Psoas muscle (tissue), 8 donors: ENCODE data around the gene FTCDNL1. TPM values are rescaled to one million over a fixed set of nuclear protein-coding genes. Genes with fewer than 3 reads are reported as not detected.

Experiments
- ATAC-seq, 4 donors: fragments of 200-7000 bp; cut with Tn5 transposase; one replicate each; pipeline ENCODE4 v1.9.1; 2020; ENCODE audit warnings: moderate library complexity in 3 of 4, mild to moderate bottlenecking in 2 of 4
- DNase-seq, 2 donors: peaks; one replicate each; pipeline ENCODE4 v3.0.0-alpha.2; 2020
- H3K27ac ChIP-seq: fragments of 200-600 bp; one replicate; pipeline ENCODE4 v1.8.0; 2022
- H3K27me3 ChIP-seq, 3 donors: fragments of 200-600 bp in 1 of 3; one replicate each; pipeline versions ENCODE4 v1.6.1 to v1.8.0; 2013 to 2022; ENCODE audit warnings: low read length in 2 of 3, mild to moderate bottlenecking in 2 of 3, moderate library complexity in 1 of 3; ENCODE audit not compliant: insufficient read depth in 3 of 3
- H3K36me3 ChIP-seq, 2 donors: fragments of 200-600 bp in 1 of 2; one replicate each; pipeline versions ENCODE4 v1.6.1 to v1.8.0; 2013 to 2022; ENCODE audit warnings: low read depth in 1 of 2, mild to moderate bottlenecking in 1 of 2, moderate library complexity in 1 of 2; ENCODE audit not compliant: insufficient read depth in 1 of 2
- H3K4me1 ChIP-seq: fragments of 200-600 bp; one replicate; pipeline ENCODE4 v1.8.0; 2022
- H3K4me3 ChIP-seq: fragments of 200-600 bp; one replicate; pipeline ENCODE4 v1.8.0; 2022; ENCODE audit warnings: mild to moderate bottlenecking
- H3K9me3 ChIP-seq: fragments of 200-600 bp; one replicate; pipeline ENCODE4 v1.8.0; 2022
- CTCF ChIP-seq: fragments of 200-600 bp; IDR thresholded peaks from one replicate; pipeline ENCODE4 v1.8.0; 2022; ENCODE audit warnings: antibody characterized with exemption
- WGBS, 3 donors: extraction: QIAGEN DNeasy Blood & Tissue Kit; methylation state at CpG; one replicate each; pipeline versions ENCODE4 v1.1.6 to v1.1.7; 2013; 5-methylcytosine and 5-hydroxymethylcytosine counted together
- intact Hi-C, 2 donors: fragments of 100-400 bp; cut with DNase I; formaldehyde crosslinking; loops; one replicate each; pipeline versions ENCODE4 v1.11.0 to v1.14.2; 2022
- polyA plus RNA-seq, 3 donors: library from polyadenylated mRNA; stranded (reverse); fragments of 200-250 nt; gene quantifications; one replicate each; pipeline ENCODE4 v1.2.3, GENCODE V29; 2013
- total RNA-seq, 4 donors: library from RNA; stranded (reverse); fragmentation: NEBNext Ultra II Directional in 2 of 4; extraction: Animal tissue kit (Norgen Biotek cat#: 25700) in 2 of 4; gene quantifications; one replicate each; pipeline versions ENCODE4 v1.2.1 to v1.2.4, GENCODE V29; 2021 to 2023
- donor health status: healthy with polysubstance abuse.
- donor health status: DM: no; HTN: no; CAD: no; lungs with moderate emphysema.
- donor health status: Bipolar disorder and iron deficiency.
- donor health status: healthy.
- donor health status: DM: yes; HTN: yes; CAD: no.
- donor health status: DM: no; HTN: no; CAD: no.
- donor health status: DM: no; HTN: no; CAD: no.
- donor health status: DM: yes; HTN: yes; CAD: no.

The FTCDNL1 gene
- total and polyA plus RNA-seq, 7 donors, result 4.9 to 25.7 (median 9.0) TPM

GRCh38 chr2:199869227-199869541, 18.2 kb upstream of the FTCDNL1 start:
- ATAC-seq, result no peak
- WGBS, 3 donors, result 61 to 70% (median 65%) methylated on average over 1 of the region's 1 CpG
- Histone ChIP-seq H3K4me1 (no peaks in the 10 kb centered on the region), H3K36me3 (no peaks in the 10 kb centered on the region), H3K27ac (peak overlapping the region; percentile 82), H3K9me3 (no peaks in the 10 kb centered on the region), H3K4me3 (peak overlapping the region; percentile 50), H3K27me3 (no peaks in the 10 kb centered on the region)
- intact Hi-C loops, result no loop called here
- TF ChIP-seq CTCF, result no peak
- DNase-seq, result no peak

GRCh38 chr2:199868431-199869226, 17.6 kb upstream of the FTCDNL1 start:
- Histone ChIP-seq H3K4me1 (no peaks in the 10 kb centered on the region), H3K36me3 (no peaks in the 10 kb centered on the region), H3K9me3 (no peaks in the 10 kb centered on the region), H3K27me3 (no peaks in the 10 kb centered on the region), H3K4me3 (peak overlapping the region; percentile 50), H3K27ac (peak overlapping the region; percentile 82)
- no peak for TF ChIP-seq CTCF
- ATAC-seq, result peak in 3 of 4 donors; percentile 71 to 88 (median 83)
- intact Hi-C loops, result no loop called here
- no peak for DNase-seq
- 27 to 60% (median 31%) methylated on average over 5 of the region's 5 CpGs for WGBS, 3 donors

GRCh38 chr2:199865905-199866304, 14.9 kb upstream of the FTCDNL1 start:
- TF ChIP-seq CTCF, result no peak
- no peaks in the 10 kb centered on the region for H3K9me3 ChIP-seq
- intact Hi-C loops, result no loop called here
- DNase-seq, result no peak
- H3K27me3 ChIP-seq, result no peaks in the 10 kb centered on the region
- ATAC-seq, result no peak
- no peak overlapping the region for H3K4me3 ChIP-seq
- no peak overlapping the region for H3K27ac ChIP-seq
- 94 to 97% (median 95%) methylated on average over 4 of the region's 4 CpGs for WGBS, 3 donors
- peaks cover 9% of the 10 kb centered on the region for H3K4me1 ChIP-seq
- no peaks in the 10 kb centered on the region for H3K36me3 ChIP-seq

- Histone ChIP-seq H3K27ac (peak overlapping the region; percentile 62), H3K27me3 (no peaks in the 10 kb centered on the region), H3K4me3 (no peak overlapping the region), H3K9me3 (no peaks in the 10 kb centered on the region), H3K36me3 (no peaks in the 10 kb centered on the region), H3K4me1 (peaks cover 9% of the 10 kb centered on the region)
- no peak for DNase-seq
- no peak for TF ChIP-seq CTCF
- intact Hi-C loops, result no loop called here
- ATAC-seq, result peak; percentile 86 to 98 (median 96)
- 28 to 37% (median 33%) methylated on average over 3 of the region's 3 CpGs for WGBS, 3 donors
Observed at GRCh38 chr2:199862788-199863187, 11.8 kb upstream of the FTCDNL1 start.
